ENCODE results near the gene CALU.

DNA sequence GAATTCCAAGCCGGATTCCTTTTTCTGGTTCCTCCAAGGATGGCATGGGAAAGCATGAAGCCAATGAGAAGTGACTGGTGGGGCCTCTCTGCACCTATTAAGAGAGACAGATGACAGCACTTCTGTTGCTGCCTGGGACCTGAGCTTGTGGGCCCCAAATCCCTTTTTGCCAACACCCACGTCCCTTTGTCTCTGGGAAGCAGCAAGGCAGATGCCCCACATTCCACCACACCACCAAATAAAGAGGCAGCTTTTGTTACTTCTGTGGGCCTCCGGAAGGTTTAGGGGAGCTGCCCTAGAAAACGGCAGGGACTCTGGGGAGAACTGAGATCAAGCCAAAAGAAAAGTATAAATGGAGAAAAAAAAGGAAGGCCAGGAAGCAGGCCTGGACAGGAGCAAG lies 56.0 kb downstream of the CALU start:
- no peak for TF ChIP-seq EZH2 (IDR thresholded peaks at IDR 0.05)
- TF ChIP-seq FOXP2 (optimal IDR thresholded peaks at IDR 0.05; ENCODE audit: control extremely low read depth, extremely low read length, insufficient read depth) = no peak

Data from SK-N-MC (cell line).